Stimulated activated CD4-positive, alpha-beta T cell treated with anti-CD3 and anti-CD28 coated beads, Interleukin-12 subunit alpha, Interleukin-12 subunit beta, amount 100 ng/mL, for 4 hours (primary cell): ENCODE data around the gene RCAN3.
A peak's percentile ranks its signal among the peaks of the same experiment; 100 is the strongest.
"Not testable (repeated sequence)": the region's sequence is repeated elsewhere in the genome, so short reads cannot be mapped to it uniquely, and the experiment has no call there.

Experiments
- DNase-seq: peaks from one replicate; pipeline ENCODE4 v3.0.0-alpha.2; 2020

RCAN3 gene

GRCh38 chr1:24502709-24503058 is at the start of gene RCAN3:
Gene RCAN3 (plus strand): TSS chr1:24502836. CDS start chr1:24514373, 11,537 bp downstream.
- peak; percentile 89 for DNase-seq

GRCh38 chr1:24452922-24453485 is 49.6 kb upstream of the RCAN3 start:
- no peak for DNase-seq

GRCh38 chr1:24454673-24455072 is 48.0 kb upstream of the RCAN3 start:
- DNase-seq: no peak

GRCh38 chr1:24455272-24455671 is 47.4 kb upstream of the RCAN3 start:
- DNase-seq: no peak

- DNase-seq: no peak
Observed at GRCh38 chr1:24457866-24458265, 44.8 kb upstream of the RCAN3 start.

GRCh38 chr1:24459551-24460266 is 42.9 kb upstream of the RCAN3 start:
- no peak for DNase-seq

- not testable (repeated sequence) for DNase-seq
Observed at GRCh38 chr1:24462128-24462527, 40.5 kb upstream of the RCAN3 start.

- no peak for DNase-seq
Observed at GRCh38 chr1:24463776-24464735, 38.6 kb upstream of the RCAN3 start.

GRCh38 chr1:24465099-24465498 is 37.5 kb upstream of the RCAN3 start:
- DNase-seq: no peak

- DNase-seq: no peak
Observed at GRCh38 chr1:24465638-24466037, 37.0 kb upstream of the RCAN3 start.

GRCh38 chr1:24468685-24469316 is 33.8 kb upstream of the RCAN3 start:
- DNase-seq: no peak

GRCh38 chr1:24470592-24470991 is 32.0 kb upstream of the RCAN3 start:
- no peak for DNase-seq

GRCh38 chr1:24472527-24473251 is 29.9 kb upstream of the RCAN3 start:
- DNase-seq: no peak

- no peak for DNase-seq
Observed at GRCh38 chr1:24474193-24474592, 28.4 kb upstream of the RCAN3 start.

- DNase-seq: no peak
Observed at GRCh38 chr1:24475700-24476099, 26.9 kb upstream of the RCAN3 start.

- no peak for DNase-seq
Observed at GRCh38 chr1:24476571-24476970, 26.1 kb upstream of the RCAN3 start.

- DNase-seq: no peak
Observed at GRCh38 chr1:24477309-24477708, 25.3 kb upstream of the RCAN3 start.

- peak; percentile 47 for DNase-seq
Observed at GRCh38 chr1:24481101-24481500, 21.5 kb upstream of the RCAN3 start.

GRCh38 chr1:24481843-24482610 is 20.6 kb upstream of the RCAN3 start:
- DNase-seq: no peak

- DNase-seq: no peak
Observed at GRCh38 chr1:24483441-24483840, 19.2 kb upstream of the RCAN3 start.

GRCh38 chr1:24484199-24484598 is 18.4 kb upstream of the RCAN3 start:
- DNase-seq: no peak
